Stimulated activated CD4-positive, alpha-beta T cell treated with anti-CD3 and anti-CD28 coated beads, Interleukin-2, amount 100 ng/mL, for 4 hours (primary cell): ENCODE measurements around the gene ACTA2.

Experiments used
- DNase-seq: peaks from one replicate; pipeline ENCODE4 v3.0.0-alpha.2; 2020; ENCODE audit warnings: low read depth

Gene ACTA2

DNA sequence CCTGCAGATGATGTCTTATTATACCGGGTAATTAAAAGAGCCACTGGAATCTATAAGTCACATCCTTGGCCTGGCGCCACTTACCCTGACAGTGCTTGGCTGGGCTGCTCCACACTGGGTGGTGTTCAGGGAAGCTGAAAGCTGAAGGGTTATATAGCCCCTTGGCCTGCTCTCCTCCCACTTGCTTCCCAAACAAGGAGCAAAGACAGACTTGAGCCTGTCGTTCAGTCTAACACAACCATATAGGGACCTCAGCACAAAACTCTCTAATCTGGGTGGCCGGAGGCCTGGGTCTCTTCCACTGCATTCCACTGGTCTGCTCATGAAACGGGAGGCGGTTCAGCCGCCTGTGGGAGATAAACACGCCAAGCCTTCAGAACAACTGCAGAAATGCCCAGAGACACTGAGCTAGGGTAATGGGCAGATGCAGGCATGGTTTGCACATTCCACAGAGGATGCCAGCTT is at the start of gene ACTA2:
Gene ACTA2, minus strand, starts transcription at position 127 of the 465 bp plus-strand sequence. CDS start 3,843 bp downstream, outside the sequence.
- DNase-seq: no peak

GRCh38 chr10:89001729-89002072 is 49.1 kb upstream of the ACTA2 start:
- no peak for DNase-seq

DNA sequence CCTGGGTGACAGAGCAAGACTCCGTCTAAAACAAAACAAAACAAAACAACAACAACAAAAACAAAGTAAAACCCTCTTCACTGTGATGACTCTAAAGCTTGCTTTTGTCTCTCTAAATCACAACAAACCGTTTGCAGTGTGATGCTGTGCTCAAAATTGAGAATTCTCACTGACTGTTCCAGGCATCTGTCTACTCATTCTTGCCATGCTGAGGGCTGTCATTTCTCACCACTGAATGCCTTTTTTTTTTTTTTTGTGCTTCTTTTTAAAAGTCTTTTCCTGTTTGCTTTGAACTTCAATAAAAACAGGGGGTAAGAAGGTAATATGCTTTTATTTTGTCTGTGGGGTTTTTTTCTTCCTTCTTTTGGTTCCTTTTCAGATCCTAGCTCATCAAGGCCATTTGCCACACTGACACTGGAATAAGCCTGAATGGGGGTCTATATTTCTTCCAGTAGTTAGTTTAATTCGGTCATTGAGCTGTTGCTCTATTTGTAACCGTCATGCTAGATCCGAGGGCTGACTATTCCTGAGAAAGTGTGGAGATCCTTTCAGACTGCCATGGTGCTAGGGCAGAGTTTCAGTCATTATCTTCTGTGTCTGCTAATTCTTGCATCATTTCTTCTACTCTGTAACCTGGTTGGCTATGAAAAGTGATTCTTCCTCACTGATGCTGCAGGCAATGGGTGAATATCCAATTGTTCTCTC is 48.6 kb upstream of the ACTA2 start:
- peak; percentile 31 for DNase-seq

DNA sequence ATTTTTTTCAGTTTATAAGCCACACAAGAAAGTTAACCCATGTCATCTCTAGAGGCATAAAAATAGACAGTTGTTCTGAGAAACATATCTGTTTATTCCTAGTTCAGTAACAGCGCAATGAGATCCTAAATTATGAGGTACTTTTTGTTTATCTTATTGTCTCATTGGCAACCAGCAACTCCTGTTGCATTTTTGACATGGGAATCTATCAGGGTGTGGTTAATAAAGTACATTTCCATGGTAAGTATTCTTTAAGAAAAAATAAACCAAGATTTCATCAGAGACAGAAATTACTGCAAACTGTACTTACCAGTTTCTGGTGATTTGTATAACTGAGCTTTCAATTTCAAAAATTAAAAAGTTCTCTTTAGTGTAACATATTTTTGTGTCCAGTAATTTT is 47.1 kb upstream of the ACTA2 start:
- DNase-seq: no peak

- no peak for DNase-seq
Measured at GRCh38 chr10:88996927-88997326, 44.4 kb upstream of the ACTA2 start.

DNA sequence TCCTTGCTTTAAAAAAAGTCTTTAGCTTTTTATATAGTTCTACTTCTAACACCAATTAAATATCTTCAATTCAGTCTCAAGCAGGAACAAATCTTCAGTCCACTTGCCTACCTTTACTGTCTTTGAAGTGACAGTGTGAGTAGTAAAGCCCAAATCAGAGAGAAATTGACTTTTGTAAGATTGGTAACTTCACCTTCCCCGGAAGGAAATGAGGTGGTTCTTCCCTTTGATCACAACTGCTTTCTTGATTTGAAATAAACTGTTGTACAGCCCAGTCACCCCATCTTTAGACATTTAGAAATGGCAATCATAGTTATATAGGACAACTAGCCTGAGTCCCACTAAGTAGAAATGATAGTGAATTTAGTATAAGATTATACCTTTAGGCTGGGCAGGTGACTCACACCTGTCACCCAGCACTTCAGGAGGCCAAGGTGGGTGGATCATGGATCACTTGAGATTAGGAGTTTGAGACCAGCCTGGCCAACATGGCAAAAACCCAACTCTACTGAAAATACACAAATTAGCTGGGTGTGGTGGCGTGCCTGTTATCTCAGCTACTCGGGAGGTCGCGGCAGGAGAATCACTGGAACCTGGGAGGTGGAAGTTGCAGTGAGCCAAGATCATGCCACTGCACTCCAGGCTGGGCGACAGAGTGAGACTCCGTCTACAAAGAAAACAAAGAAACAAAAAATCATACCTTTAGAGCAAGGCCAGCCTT is 42.7 kb upstream of the ACTA2 start:
- no peak for DNase-seq

DNA sequence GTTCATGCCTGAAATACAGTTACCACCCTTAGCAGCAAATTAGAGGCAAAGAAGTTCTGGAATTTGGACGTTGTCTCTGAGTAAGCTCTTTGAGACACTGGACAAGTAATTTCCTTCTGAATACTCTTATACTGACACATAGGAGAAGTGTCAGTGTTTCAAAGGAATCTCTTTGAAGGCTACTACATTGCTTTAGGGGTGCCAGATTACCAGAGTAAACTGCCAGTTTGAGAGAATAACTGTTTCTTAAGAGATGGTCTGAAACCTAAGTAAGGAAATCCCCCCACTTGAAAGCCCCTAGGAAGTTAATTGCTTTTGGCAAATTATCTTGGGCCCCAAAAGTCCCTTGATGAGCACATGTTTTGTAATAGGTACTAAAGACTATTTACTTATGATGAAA is 41.4 kb upstream of the ACTA2 start:
- DNase-seq: no peak

DNA sequence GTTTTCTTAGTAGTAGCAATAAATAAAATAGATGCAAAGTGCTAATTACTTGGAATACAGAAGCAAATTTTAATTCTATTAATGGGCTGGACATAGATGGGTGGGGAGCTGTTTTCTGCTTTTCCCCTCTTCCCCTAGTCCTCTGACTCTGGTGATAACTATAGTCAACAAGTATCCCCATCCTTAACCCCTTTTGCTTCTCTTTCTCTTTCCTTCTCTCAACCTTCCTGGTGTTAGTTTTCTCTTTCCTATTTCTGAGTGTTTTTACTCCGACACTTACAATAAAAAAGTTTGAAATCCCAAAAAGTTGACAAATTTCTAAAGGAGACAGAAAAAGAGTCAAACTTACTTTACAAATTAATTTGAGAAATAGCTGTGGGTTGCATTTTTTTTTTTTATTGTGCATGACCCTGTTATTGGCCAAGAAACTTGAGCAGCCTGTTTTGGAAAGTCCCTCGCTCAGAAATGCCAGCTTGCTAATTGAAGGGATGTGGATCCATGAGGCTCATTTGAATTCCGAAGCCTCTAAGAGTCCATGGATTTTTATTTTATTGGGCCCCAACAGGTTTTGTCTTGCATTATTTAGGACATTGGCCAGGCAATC is 40.5 kb upstream of the ACTA2 start:
- no peak for DNase-seq

GRCh38 chr10:88991899-88992320 is 39.3 kb upstream of the ACTA2 start:
- DNase-seq: no peak

DNA sequence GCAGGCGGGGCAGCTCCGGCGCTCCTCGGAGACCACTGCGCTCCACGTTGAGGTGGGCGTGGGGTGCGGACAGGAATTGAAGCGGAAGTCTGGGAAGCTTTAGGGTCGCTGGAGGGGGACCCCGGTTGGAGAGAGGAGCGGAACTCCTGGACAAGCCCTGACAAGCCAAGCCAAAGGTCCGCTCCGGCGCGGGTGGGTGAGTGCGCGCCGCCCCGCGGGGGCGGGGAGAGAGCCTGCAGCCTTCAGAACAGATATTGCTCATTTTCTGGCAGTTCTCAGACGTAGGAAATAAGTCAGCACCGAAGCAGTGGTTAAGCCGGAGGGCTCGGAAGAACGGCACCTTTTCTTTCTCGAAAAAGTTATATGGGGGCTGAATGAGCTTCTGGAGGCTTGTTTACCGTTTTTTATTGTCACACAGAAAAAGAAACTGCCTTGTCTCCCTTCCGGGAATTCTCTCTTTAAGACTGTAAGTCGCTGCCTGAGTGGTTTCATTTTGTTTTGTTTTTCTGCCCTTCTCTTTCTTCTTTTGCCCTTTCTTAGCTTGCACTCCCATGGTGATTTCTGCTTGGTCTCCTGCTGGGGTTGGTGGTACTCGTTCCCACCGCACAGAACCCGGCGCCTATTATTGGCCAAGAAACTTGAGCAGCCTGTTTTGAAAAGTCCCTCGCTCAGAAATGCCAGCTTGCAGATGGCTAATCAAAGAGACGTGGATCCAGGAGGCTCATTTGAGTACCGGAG is 38.8 kb upstream of the ACTA2 start:
- peak; percentile 58 for DNase-seq

DNA sequence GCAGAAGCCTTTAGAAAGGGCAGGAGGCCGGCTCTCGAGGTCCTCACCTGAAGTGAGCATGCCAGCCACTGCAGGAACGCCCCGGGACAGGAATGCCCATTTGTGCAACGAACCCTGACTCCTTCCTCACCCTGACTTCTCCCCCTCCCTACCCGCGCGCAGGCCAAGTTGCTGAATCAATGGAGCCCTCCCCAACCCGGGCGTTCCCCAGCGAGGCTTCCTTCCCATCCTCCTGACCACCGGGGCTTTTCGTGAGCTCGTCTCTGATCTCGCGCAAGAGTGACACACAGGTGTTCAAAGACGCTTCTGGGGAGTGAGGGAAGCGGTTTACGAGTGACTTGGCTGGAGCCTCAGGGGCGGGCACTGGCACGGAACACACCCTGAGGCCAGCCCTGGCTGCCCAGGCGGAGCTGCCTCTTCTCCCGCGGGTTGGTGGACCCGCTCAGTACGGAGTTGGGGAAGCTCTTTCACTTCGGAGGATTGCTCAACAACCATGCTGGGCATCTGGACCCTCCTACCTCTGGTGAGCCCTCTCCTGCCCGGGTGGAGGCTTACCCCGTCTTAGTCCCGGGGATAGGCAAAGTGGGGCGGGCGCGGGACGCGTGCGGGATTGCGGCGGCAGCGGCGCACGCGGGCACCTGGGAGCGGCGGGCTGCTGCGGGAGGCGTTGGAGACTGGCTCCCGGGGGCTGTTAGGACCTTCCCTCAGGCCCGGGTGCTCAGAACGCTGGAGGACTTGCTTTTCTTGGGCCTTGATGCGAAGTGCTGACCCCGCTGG is 38.0 kb upstream of the ACTA2 start, which contains the start of gene FAS:
Gene FAS, plus strand, starts transcription at position 415 of the 777 bp plus-strand sequence. Its CDS starts 79 bp downstream, at position 494.
- DNase-seq: peak; percentile 77

DNA sequence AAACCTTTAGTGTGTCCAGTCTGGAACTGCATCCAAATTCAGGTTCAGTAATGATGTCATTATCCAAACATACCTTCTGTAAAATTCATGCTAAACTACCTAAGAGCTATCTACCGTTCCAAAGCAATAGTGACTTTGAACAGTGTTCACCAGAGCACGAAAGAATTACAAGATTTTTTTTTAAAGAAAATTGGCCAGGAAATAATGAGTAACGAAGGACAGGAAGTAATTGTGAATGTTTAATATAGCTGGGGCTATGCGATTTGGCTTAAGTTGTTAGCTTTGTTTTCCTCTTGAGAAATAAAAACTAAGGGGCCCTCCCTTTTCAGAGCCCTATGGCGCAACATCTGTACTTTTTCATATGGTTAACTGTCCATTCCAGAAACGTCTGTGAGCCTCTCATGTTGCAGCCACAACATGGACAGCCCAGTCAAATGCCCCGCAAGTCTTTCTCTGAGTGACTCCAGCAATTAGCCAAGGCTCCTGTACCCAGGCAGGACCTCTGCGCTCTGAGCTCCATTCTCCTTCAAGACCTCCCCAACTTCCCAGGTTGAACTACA is 37.3 kb upstream of the ACTA2 start:
- no peak for DNase-seq

DNA sequence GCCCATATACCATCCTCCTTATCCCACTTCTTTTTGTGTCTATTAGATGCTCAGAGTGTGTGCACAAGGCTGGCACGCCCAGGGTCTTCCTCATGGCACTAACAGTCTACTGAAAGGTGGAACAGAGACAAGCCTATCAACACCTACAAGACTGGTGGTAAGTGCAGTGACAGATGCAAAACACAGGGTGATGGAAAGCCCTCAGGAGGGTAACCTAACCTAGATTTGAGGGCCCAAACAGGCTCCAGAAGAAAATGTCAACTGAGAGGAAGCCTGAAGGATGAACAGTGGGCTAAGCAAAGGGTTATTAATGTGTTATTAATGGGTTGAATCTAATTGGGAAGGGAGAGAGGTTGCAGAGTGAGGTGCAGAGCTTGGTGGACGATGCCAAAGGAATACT is 36.9 kb upstream of the ACTA2 start:
- DNase-seq: no peak

DNA sequence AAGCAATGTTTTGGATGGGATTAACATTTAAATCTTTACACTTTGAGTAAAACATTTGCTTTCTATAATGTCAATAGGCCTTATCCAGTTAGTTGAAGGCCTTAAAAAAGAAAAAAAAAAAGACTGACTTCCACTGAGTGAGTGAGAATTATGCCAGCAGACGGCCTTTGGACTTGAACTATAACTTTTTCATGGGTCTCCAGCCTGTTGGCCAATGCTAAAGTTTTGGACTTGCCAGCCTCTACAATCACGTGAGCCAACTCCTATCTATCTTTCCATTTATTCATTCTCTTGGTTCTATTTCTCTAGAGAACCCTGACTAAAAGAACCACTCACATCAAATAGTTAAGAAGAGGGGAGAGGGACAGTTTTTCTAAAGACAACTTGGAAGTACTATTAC is 35.3 kb upstream of the ACTA2 start:
- DNase-seq: no peak

DNA sequence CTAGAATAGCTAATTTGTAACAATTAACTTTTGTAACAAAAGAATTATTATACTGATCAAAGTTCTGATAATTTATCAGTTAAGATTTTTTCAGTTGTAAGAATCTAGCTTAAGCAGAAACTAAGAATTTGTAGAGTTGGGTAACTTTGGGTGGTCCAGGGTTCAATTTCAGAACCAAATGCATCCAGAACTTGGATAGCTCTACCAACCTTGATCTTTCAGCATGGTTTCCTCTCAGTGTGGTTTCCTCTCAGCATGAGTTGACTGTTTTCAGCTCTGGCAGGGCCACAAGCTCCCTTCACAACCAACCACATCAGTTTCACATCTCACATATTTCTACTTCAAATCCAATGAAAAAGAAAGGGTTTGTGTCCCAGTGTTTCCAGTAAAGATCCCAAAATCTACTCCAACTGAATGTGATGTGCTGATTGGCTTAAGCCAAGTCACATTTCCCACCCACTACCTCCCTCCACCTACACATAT is 34.7 kb upstream of the ACTA2 start:
- no peak for DNase-seq

GRCh38 chr10:88986549-88987242 is 34.1 kb upstream of the ACTA2 start:
- no peak for DNase-seq

DNA sequence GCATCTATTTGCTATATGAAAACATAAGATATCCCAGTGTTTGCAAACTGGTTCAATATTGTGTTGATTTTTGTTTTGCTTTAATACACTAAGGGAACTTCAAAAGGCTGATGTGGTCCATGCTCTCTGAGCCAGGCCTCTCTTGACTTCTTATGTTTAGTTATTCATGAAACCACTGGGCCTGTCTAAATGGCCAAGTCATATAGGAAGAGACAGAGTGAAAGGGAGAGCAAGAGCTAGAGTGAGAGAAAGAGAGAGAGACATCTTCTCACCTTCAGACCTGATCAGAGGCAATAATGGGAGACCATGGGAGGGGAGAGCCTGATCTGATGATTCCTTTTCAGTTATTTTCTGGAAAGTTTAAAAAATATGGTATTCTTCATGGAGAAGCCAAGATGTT is 32.0 kb upstream of the ACTA2 start:
- DNase-seq: no peak

- no peak for DNase-seq
Measured at GRCh38 chr10:88983939-88984338, 31.4 kb upstream of the ACTA2 start.

- no peak for DNase-seq
Measured at GRCh38 chr10:88983206-88983605, 30.6 kb upstream of the ACTA2 start.

- DNase-seq: no peak
Measured at GRCh38 chr10:88982366-88982765, 29.8 kb upstream of the ACTA2 start.

DNA sequence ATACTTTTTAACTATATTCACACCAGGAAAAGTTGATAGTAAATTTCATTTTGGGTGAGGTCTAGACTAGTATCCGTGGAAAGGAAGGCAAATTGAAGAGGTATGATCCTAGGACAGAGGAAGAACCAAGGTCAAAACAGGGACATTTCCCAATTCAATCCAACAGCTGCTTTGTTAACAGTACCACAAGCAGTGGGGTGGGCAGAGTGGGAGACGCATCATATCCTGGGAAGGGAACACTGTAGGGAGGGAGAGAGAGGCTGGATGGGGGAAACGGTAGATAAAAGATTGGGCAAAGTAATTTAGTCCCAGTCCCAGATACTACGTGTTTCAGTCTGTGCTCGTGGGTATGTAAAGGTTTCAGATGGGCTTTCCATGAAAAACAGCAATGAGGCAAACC is 28.9 kb upstream of the ACTA2 start:
- no peak for DNase-seq
